DMS53 treated with DMSO at 0.1 percent for 48 hours (cell line): ENCODE results near the gene PSMD6.

Experiments used
- DNase-seq: peaks from one replicate; lab custom pipeline; 2025; ENCODE audit not compliant: unreplicated experiment; lab: John Stamatoyannopoulos, UW

Gene PSMD6

DNA sequence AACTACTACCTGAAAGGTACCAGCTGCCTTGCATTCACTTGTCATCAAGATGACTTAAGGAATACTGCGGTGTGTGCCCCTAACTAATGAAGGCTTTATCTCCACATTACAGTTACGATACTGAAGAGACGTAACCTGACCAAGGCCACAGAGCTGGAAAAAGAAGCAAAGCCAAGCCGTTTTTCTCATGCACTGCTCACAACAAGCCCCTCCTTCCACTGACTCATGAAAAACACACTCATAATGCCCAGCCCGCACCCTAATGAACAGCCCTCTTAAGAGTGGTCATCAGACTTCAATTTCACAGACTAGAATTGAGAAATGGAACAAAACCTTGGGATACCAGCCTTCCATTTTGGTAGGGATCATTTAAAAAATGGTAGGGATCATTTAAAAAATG, 11.6 kb downstream of the PSMD6 start:
- no peak for DNase-seq

DNA sequence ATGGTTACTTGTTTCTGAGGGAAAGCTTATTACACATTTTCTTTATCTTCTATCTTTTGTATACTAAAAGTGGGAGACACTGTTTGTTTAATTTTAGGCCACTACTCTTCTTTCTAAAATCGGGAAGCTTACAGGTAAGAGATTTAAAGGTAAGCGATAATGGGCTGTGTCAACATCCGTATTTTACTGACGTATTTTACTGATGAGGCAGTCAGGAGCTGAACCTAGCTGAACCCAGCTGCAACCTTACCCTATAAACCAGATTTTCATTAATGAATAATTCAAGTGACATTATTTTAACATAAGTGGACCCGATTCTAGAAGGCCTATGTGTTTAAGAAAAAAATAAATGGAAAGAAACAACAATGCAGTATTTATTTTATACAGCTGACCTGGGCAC, 13.1 kb downstream of the PSMD6 start:
- no peak for DNase-seq

DNA sequence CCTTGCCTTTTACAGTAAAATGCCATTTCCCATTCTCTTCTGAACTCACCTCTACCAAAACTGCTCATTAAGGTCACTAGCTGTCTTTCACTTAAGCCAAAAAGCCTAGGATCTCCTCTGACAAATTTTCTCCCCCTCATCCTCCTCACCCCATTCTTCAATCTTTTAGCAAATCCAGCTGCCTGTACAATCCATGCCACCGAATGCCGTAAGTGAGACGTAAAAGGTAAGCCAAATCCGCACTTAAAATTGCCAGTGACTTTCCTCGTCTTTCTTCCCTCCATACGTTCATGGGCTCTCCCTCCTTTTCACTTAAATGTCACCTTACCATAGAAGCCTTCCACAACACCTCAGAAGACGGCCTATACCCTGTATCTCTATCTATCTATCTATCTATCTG, 13.8 kb downstream of the PSMD6 start:
- no peak for DNase-seq

DNA sequence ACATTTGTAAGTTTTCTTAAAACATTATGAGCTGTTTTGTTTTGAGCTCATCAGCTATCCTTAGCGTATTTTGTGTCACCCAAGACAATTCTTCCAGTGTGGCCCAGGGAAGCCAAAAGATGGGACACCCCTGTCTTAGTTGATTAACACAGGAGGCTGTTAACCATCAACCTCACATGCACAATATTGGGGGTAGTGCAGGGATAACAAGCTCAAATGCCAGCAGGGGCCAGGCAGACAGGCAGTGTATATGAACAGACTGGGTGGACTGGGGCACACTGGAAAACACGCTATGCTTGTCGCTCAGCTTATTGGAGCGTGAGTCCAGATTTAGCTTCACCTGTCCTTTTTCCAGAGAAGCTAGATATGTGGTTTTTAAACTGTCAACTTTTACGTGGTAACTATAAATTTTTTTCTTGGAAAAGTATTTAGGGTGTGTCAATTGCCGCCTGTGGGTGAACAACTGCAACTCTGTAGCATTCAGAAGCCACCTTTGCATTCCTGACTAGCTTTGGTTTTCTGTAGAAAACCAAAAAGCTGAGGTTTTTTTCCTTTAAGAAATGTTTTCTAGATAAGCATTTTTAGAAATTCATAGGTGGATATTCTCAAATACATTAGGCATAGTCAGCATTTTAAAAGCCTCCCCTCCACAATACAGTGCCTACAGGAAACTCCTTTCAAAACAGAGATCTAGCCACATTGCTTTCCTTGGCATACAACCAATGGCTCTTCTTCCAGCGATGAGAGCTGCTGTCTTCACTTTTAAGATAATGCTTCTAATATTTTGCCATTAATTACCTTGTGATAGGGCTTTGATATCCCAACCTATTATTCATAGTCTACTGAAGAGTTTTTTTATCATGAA, 14.6 kb downstream of the PSMD6 start:
- DNase-seq, result no peak

- DNase-seq, result no peak
Observed at GRCh38 chr3:64008017-64008416, 15.3 kb downstream of the PSMD6 start.

- no peak for DNase-seq
Observed at GRCh38 chr3:64003589-64003988, 19.7 kb downstream of the PSMD6 start.

GRCh38 chr3:64002233-64002632, 21.1 kb downstream of the PSMD6 start:
- DNase-seq, result no peak

GRCh38 chr3:64000453-64001055, 22.7 kb downstream of the PSMD6 start:
- no peak for DNase-seq

GRCh38 chr3:63998852-63999754, 24.2 kb downstream of the PSMD6 start:
- no peak for DNase-seq

- no peak for DNase-seq
Observed at GRCh38 chr3:63995086-63995485, 28.2 kb downstream of the PSMD6 start.

- peak; percentile 2 for DNase-seq
Observed at GRCh38 chr3:63993653-63994079, 29.6 kb downstream of the PSMD6 start.

DNA sequence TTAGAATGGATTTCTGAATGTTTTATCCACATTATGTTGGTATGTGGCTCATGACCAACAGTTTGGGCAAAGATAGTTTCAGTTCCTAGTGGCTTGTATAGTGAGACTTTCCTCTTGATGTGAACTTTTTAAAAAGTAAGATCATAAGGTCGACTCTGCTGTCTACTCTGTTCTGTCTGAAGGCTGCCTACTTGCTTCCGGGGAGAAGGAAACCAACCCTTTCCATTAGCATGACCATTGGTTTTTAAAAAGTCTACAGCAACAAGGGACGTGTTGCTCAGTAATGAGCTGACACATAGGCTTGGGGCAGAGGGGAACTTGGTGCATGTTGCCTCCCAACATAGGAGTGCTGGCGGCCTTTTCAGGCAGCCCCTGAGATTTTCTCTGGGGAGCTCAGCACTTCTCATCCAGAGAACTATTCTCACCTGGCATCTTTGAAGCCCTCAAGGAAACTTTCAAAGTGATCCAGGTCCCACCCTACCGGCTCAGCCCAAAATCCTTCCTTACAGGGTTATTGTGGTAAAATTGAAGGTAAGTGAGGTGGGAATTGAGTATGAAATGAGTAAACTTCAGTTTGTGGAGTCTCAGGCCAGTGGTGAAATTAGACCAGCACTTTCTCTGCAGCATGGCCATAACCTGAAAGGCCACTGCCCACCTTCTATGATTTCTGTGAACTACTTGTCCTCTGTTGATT, 30.6 kb downstream of the PSMD6 start:
- DNase-seq, result no peak

DNA sequence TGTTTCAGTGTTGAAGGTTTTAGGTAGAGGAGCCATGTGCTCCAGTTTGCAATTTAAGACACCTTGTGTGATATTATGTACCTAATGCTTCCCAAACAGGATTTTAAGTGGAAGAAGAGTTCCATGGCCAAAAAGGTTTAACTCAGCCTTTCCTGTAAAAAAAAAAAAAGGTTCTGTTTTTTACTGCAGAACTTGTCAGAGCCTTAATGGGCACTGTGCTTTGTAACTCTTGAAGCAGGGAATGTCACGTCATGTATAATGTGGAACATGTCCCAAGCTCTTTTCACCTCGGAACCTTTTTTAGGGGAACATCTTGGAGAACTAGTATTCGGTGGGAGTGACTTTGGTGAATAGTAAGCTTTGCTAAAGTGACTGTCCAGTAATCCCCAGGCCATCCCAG, 31.6 kb downstream of the PSMD6 start:
- DNase-seq, result no peak

GRCh38 chr3:63990733-63991132, 32.6 kb downstream of the PSMD6 start:
- no peak for DNase-seq

DNA sequence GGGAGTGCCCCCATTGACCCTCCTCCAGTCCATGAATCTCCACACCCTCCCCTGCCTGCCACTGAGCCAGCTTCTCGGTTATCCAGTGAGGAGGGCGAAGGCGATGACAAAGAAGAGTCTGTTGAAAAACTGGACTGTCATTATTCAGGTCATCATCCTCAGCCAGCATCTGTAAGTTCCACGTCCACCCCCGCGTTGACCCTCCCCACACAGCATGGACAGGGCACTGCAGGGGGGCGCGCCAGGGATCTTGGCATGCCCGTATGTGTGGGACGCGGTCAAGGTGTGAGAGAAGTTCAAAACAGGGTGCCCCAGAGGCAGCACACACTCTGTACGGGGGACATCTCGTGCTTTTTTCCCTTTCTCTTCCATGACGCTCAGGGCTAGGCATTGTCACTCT, 33.1 kb downstream of the PSMD6 start:
- no peak for DNase-seq

GRCh38 chr3:63988943-63989342, 34.4 kb downstream of the PSMD6 start:
- no peak for DNase-seq

DNA sequence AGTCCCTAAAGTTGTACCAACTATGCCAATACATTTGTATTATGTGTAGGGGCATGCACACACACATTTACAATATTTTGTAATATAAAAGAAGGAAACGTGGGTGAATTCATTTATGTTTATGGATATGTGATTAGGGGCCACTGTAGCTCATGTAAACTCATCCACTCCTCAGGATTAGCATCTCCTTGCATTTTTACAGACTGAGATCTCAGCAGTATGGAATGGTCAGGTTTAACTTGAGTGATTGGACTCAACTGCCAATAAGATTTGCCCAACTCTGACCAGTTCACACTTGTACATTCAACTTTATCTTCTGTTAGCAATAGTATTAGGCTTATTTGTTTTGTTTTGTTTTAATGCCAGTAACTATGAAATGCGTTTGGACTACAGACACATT, 36.5 kb downstream of the PSMD6 start:
- no peak for DNase-seq

DNA sequence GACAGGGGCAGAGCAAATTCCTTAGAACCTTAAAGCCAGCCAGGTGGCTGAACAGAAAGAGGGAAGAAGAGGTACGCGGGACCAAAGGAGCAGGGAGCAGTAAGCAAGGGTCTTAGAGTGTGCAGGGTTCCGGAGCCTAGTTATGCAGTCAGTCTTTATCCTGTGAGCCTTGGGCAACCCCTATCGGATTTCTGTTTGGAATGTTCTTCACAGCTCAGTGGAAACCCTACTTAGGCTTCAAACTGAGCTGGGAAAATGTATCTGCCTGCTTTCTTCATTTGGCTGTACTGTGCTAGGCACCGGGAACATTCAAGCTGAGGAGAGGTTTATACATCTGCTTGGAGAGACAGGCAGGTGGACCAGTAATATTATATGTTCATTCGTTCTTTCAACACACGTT, 37.1 kb downstream of the PSMD6 start:
- DNase-seq, result no peak

- DNase-seq, result no peak
Observed at GRCh38 chr3:63984391-63984790, 38.9 kb downstream of the PSMD6 start.

GRCh38 chr3:63981980-63982379, 41.3 kb downstream of the PSMD6 start:
- DNase-seq, result no peak
